ENCODE data around the gene PORCN. TPM values are rescaled to one million over a fixed set of nuclear protein-coding genes. Genes with fewer than 3 reads are reported as not detected.

Gene PORCN
- total RNA-seq, 1 donor from 2014 or later: 33.4 TPM

DNA sequence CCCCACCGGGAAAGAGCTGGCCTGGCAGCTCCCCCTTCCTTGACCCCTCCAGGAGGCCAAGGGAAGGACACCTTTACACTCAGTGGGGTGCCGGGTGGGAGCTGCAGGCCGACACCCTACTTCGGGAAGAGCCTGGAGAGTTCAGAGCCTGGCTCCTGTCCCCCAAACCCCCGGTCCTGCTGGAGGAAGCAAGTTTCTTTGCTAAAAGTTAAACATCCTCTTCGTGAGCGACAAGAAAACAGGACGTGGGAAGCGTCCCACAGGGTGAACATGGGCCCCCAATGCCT lies 35.1 kb upstream of the PORCN start:
- DNase-seq (ENCODE audit: low read depth) (no peak), FAIRE-seq (no peak)
- TF ChIP-seq, protein P1, sequence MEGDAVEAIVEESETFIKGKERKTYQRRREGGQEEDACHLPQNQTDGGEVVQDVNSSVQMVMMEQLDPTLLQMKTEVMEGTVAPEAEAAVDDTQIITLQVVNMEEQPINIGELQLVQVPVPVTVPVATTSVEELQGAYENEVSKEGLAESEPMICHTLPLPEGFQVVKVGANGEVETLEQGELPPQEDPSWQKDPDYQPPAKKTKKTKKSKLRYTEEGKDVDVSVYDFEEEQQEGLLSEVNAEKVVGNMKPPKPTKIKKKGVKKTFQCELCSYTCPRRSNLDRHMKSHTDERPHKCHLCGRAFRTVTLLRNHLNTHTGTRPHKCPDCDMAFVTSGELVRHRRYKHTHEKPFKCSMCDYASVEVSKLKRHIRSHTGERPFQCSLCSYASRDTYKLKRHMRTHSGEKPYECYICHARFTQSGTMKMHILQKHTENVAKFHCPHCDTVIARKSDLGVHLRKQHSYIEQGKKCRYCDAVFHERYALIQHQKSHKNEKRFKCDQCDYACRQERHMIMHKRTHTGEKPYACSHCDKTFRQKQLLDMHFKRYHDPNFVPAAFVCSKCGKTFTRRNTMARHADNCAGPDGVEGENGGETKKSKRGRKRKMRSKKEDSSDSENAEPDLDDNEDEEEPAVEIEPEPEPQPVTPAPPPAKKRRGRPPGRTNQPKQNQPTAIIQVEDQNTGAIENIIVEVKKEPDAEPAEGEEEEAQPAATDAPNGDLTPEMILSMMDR (IDR thresholded peaks at IDR 0.05; ENCODE audit: insufficient read depth, low read length, severe bottlenecking): no peak
- H3K27me3 ChIP-seq (ENCODE audit: control insufficient read depth, insufficient read depth, low read length): no peaks in the 10 kb centered on the region
- peaks cover 3% of the 10 kb centered on the region for H3K36me3 ChIP-seq (ENCODE audit: control insufficient read depth, insufficient read depth, low read length)
- H3K4me3 ChIP-seq (ENCODE audit: low read depth, low read length): no peak overlapping the region

DNA sequence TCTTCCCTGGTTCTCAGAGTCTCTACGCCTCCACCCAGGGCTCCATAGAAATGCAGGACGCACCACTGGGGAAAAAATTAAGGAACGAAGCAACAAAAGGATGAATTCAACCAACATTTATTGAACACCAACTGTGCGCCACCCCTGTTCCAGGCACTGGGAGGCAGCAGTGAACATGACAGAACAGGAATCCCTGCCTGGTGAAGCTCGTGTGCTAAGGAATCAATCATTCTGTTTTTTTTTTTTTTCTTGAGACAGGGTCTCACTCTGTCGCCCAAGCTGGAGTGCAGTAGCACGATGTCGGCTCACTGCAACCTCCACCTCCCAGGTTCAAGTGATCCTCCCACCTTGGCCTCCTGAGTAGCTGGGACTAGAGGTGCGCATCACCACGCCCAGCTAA lies 34.7 kb upstream of the PORCN start:
- Histone ChIP-seq H3K36me3 (ENCODE audit: control insufficient read depth, insufficient read depth, low read length) (peaks cover 4% of the 10 kb centered on the region), H3K27me3 (ENCODE audit: control insufficient read depth, insufficient read depth, low read length) (no peaks in the 10 kb centered on the region), H3K4me3 (ENCODE audit: low read depth, low read length) (no peak overlapping the region)
- TF ChIP-seq, protein P1 (IDR thresholded peaks at IDR 0.05; ENCODE audit: insufficient read depth, low read length, severe bottlenecking): peak; percentile 36
- FAIRE-seq (no peak), DNase-seq (ENCODE audit: low read depth) (no peak)

DNA sequence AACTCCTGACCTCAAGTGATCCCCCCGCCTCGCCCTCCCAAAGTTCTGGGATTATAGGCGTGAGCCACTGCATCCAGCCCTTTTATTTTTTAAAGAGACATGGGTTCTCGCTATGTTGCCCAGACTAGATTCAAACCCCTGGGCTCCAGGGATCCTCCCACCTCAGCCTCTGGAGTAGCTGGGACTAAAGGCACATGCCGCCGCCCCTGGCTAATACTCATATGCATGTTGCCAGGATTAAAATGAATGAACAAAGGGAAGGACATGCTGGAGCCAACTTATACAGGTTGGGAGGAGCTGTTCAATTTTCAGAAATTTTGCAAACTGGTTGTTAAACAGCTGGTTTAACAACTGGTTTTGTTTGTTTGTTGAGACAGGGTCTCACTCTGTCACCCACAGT lies 34.2 kb upstream of the PORCN start:
- DNase-seq (ENCODE audit: low read depth) (no peak), FAIRE-seq (no peak)
- TF ChIP-seq, protein P1 (IDR thresholded peaks at IDR 0.05; ENCODE audit: insufficient read depth, low read length, severe bottlenecking): no peak
- peaks cover 4% of the 10 kb centered on the region for H3K36me3 ChIP-seq (ENCODE audit: control insufficient read depth, insufficient read depth, low read length)
- H3K27me3 ChIP-seq (ENCODE audit: control insufficient read depth, insufficient read depth, low read length): no peaks in the 10 kb centered on the region
- no peak overlapping the region for H3K4me3 ChIP-seq (ENCODE audit: low read depth, low read length)

DNA sequence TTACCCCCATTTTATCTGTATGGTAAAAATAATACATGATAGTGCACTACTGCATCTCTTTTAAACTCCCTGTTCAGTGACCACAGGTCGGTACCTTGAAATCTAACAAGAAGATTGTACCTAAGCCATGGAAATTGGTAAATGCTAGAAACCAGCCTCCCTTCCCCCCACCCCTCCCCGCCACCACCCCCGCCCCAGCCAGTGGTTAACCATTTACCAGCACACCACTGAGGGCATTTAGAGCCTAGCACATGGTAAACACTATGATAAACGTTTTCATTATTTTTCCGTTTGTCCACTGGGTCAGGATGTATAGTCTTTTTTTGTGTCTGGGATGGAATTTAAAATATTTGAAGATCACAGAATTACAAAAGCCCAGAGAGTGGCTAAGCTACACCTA lies 33.5 kb upstream of the PORCN start:
- Histone ChIP-seq H3K27me3 (ENCODE audit: control insufficient read depth, insufficient read depth, low read length) (no peaks in the 10 kb centered on the region), H3K36me3 (ENCODE audit: control insufficient read depth, insufficient read depth, low read length) (peaks cover 4% of the 10 kb centered on the region), H3K4me3 (ENCODE audit: low read depth, low read length) (peak overlapping the region; percentile 80)
- TF ChIP-seq, protein P1 (IDR thresholded peaks at IDR 0.05; ENCODE audit: insufficient read depth, low read length, severe bottlenecking): no peak
- DNase-seq (ENCODE audit: low read depth) (no peak), FAIRE-seq (no peak)

DNA sequence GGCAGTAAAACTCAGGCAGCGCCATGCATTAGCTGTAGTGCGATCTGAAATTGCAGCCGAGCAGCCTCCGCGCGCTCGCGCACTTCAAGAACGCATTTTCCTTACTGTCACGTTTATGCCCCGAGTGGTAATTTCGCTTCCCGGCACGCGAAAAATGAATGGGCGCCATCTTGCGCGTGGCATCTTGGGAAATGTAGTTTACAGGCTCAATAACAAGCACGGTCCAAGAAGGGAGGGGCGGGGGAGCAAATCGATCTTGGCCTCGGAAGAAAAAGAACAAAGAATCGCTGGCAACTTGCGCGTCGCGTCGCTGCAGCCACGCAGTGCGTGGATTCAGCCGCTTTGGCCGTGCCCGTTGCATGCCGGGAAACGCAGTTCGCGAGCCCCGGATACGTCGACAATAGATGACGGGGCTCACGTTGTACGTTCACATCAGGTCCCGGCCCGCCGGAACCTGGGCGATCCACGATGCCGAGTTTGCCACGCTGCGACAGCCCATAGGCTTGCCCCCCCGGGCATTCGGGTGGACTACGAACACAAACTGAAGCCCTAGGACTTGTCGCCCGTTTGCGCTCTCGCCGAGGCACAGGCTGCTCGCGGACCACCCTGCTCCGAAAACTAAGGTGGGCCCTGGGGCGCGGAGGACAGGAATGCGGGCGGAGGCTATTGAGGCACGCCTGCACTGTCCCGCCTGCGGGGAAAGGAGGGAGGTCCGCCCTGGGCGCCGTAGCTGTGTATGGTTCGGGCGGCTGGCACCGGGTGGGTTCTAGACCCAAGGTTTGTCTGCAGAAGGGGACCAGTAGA lies 32.8 kb upstream of the PORCN start, which contains the start of gene FTSJ1:
TSS of gene FTSJ1 (plus strand) at position 426 of the 804 bp plus-strand sequence. CDS start 1,849 bp downstream, outside the sequence.
- FAIRE-seq: no peak
- DNase-seq (ENCODE audit: low read depth): peak; percentile 81
- Histone ChIP-seq H3K27me3 (ENCODE audit: control insufficient read depth, insufficient read depth, low read length) (no peaks in the 10 kb centered on the region), H3K4me3 (ENCODE audit: low read depth, low read length) (peak within 1 kb of the TSS; percentile 80), H3K36me3 (ENCODE audit: control insufficient read depth, insufficient read depth, low read length) (peaks cover 6% of the 10 kb centered on the region)
- TF ChIP-seq, protein P1 (IDR thresholded peaks at IDR 0.05; ENCODE audit: insufficient read depth, low read length, severe bottlenecking): no peak

DNA sequence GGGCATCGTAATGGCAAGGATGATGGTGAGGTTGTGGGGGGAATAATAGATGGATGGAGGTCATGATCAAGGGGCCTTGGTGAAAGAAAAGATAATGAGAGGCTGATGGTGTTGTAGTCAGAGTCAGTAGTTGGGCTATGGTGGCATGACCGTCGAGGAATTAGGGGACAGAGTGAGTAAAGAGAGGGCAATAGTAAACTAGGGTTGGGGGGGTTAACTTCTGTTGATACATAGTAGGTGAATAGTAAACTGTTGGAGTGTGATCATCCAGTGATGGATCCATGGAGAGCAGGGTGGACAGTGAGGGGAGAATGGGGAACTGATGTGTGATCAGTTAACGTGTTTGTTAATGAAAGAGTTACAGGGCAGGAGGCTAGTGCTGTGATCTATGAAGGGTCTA lies 31.9 kb upstream of the PORCN start:
- Histone ChIP-seq H3K4me3 (ENCODE audit: low read depth, low read length) (peak overlapping the region; percentile 80), H3K27me3 (ENCODE audit: control insufficient read depth, insufficient read depth, low read length) (no peaks in the 10 kb centered on the region), H3K36me3 (ENCODE audit: control insufficient read depth, insufficient read depth, low read length) (peaks cover 8% of the 10 kb centered on the region)
- FAIRE-seq (no peak), DNase-seq (ENCODE audit: low read depth) (no peak)
- TF ChIP-seq, protein P1 (IDR thresholded peaks at IDR 0.05; ENCODE audit: insufficient read depth, low read length, severe bottlenecking): no peak

Measured in bronchial epithelial cell (primary cell).